ENCODE results near the gene PCDH9.

Gene PCDH9

GRCh38 chr13:67259208-67259607 lies 29.1 kb upstream of the PCDH9 start:
- H3K4me3 ChIP-seq (ENCODE audit: low read depth, low read length) = no peak overlapping the region
- TF ChIP-seq CTCF (IDR thresholded peaks at IDR 0.05; ENCODE audit: borderline replicate concordance, insufficient read depth, low read depth, low read length) = no peak

- no peak for TF ChIP-seq CTCF (IDR thresholded peaks at IDR 0.05; ENCODE audit: borderline replicate concordance, insufficient read depth, low read depth, low read length)
- H3K4me3 ChIP-seq (ENCODE audit: low read depth, low read length) = no peak overlapping the region
Measured at GRCh38 chr13:67258482-67258881, 28.3 kb upstream of the PCDH9 start.

- H3K4me3 ChIP-seq (ENCODE audit: low read depth, low read length) = no peak overlapping the region
- no peak for TF ChIP-seq CTCF (IDR thresholded peaks at IDR 0.05; ENCODE audit: borderline replicate concordance, insufficient read depth, low read depth, low read length)
Measured at GRCh38 chr13:67238861-67239260, 8.7 kb upstream of the PCDH9 start.

GRCh38 chr13:67238277-67238859 lies 8.2 kb upstream of the PCDH9 start:
- 0 out of 2 replicates have a peak, but pooled peaks have one; percentile 15 for TF ChIP-seq CTCF (IDR thresholded peaks at IDR 0.05; ENCODE audit: borderline replicate concordance, insufficient read depth, low read depth, low read length)
- no peak overlapping the region for H3K4me3 ChIP-seq (ENCODE audit: low read depth, low read length)

GRCh38 chr13:67235265-67235664 lies 5.1 kb upstream of the PCDH9 start:
- H3K4me3 ChIP-seq (ENCODE audit: low read depth, low read length) = no peak overlapping the region
- TF ChIP-seq CTCF (IDR thresholded peaks at IDR 0.05; ENCODE audit: borderline replicate concordance, insufficient read depth, low read depth, low read length) = no peak

- no peak for TF ChIP-seq CTCF (IDR thresholded peaks at IDR 0.05; ENCODE audit: borderline replicate concordance, insufficient read depth, low read depth, low read length)
- H3K4me3 ChIP-seq (ENCODE audit: low read depth, low read length) = no peak overlapping the region
Measured at GRCh38 chr13:67232384-67232783, 2.2 kb upstream of the PCDH9 start.

GRCh38 chr13:67231289-67232000 lies 1.3 kb upstream of the PCDH9 start:
- no peak for TF ChIP-seq CTCF (IDR thresholded peaks at IDR 0.05; ENCODE audit: borderline replicate concordance, insufficient read depth, low read depth, low read length)
- peak overlapping the region; percentile 53 for H3K4me3 ChIP-seq (ENCODE audit: low read depth, low read length)
